Upper lobe of left lung (tissue), 4 donors: Measurements from ENCODE around the gene ARFIP1.

Source experiments
- EP300 ChIP-seq, 4 donors: sonication (generic); formaldehyde crosslinking; IDR thresholded peaks; one replicate each; pipeline ENCODE4 v1.5.1; 2017; ENCODE audit warnings: antibody characterized with exemption in 4 of 4, control low read depth in 2 of 4
- POLR2A ChIP-seq, 4 donors: fragments of 450-650 bp; IDR thresholded peaks; one replicate each; pipeline ENCODE4 v1.5.1; 2016 to 2017; ENCODE audit warnings: antibody characterized with exemption in 4 of 4, mild to moderate bottlenecking in 2 of 4
- TF ChIP-seq, protein P1 (sequence below), 6 experiments: fragments of 450-650 bp in 4 of 6; fragments of 200-600 bp in 2 of 6; sonication (generic) in 2 of 6; IDR thresholded peaks; one replicate each; pipeline ENCODE4 v1.5.1; 2016 to 2019; ENCODE audit warnings: antibody characterized with exemption in 6 of 6

DNA sequence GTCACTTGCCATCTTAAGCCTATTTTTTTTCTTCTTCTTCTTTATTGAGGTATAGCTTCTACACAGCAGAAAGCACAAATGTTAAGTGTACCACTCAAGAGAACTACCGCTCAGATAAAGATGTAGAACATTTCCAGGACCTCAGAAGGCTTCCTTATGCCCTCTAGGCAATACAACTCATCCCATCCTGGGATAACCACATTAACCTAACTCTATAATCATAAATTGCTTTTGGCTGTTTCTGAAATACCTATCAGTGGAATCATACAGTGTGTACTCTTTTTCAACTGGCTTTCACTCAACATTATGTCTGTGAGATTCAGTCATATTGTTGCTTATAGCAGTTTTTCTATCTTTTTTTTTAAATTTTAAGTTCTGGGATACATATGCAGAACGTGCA is 51.7 kb downstream of the ARFIP1 start:
- TF ChIP-seq POLR2A (IDR thresholded peaks at IDR 0.05) = no peak
- TF ChIP-seq EP300 (IDR thresholded peaks at IDR 0.05) = no peak
- TF ChIP-seq, protein P1, sequence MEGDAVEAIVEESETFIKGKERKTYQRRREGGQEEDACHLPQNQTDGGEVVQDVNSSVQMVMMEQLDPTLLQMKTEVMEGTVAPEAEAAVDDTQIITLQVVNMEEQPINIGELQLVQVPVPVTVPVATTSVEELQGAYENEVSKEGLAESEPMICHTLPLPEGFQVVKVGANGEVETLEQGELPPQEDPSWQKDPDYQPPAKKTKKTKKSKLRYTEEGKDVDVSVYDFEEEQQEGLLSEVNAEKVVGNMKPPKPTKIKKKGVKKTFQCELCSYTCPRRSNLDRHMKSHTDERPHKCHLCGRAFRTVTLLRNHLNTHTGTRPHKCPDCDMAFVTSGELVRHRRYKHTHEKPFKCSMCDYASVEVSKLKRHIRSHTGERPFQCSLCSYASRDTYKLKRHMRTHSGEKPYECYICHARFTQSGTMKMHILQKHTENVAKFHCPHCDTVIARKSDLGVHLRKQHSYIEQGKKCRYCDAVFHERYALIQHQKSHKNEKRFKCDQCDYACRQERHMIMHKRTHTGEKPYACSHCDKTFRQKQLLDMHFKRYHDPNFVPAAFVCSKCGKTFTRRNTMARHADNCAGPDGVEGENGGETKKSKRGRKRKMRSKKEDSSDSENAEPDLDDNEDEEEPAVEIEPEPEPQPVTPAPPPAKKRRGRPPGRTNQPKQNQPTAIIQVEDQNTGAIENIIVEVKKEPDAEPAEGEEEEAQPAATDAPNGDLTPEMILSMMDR (IDR thresholded peaks at IDR 0.05) = no peak
